Measurements from ENCODE around the gene TRMT1. TPM values are rescaled to one million over a fixed set of nuclear protein-coding genes. Genes with fewer than 3 reads are reported as not detected.

TRMT1 gene
- total and polyA plus RNA-seq, 2 of the 8 experiments (the other 6 are each of a cell fraction or from before 2014, with no cell fraction given): 77.4 to 99.3 TPM

DNA sequence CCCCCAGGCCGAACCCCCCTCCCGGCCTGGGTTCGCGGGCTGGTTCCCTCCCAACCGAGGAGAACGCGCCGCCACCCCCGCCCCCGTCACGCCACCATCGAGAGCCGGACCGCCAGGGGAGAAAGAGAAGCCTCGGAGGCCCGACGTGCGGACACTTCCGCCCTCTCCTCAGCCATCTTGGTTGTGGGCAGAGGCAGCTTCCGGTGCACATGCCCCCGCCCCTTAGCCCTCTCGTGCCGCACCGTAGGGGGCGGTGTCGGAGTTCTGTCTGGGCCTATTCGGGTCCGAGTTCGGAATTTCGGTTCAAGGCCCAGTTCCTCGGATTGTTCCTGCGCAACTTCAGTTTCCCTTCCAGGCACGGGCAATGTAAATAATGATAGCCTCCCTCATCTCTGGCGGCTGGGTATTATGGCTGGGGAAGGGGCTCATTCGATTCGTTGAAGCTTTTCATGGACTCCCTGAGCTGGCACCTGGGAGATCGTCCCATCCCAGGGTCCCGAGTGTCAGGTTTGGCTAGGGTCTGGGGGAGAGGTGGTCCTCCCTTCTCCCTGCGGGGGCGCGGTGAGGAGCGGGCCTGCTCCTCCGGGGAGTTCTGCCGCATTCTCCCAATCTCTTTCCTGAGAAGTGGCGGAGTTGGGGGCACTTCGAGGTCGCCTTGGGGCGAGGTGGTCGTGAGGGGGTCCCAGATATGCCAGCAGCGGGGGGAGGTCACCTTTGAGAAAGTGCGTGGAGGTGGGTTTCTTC is 33.8 kb upstream of the TRMT1 start, which contains the start of the genes IER2 and STX10 (continued):
- TF ChIP-seq KDM1A (IDR thresholded peaks at IDR 0.05; ENCODE audit: borderline replicate concordance, low read length) (no peak), CBX8 (IDR thresholded peaks at IDR 0.05; ENCODE audit: borderline replicate concordance, low read depth, low read length) (no peak), CEBPB (IDR thresholded peaks at IDR 0.05; ENCODE audit: low read depth, low read length) (no peak), ATF2 (IDR thresholded peaks at IDR 0.05; ENCODE audit: low read length) (no peak), RFX5 (IDR thresholded peaks at IDR 0.05; ENCODE audit: borderline replicate concordance, low read depth, low read length) (no peak), TEAD4 (IDR thresholded peaks at IDR 0.05; ENCODE audit: low read depth, low read length) (no peak; the same call in 1 of the 2 replicates), SP2 (IDR thresholded peaks at IDR 0.05; ENCODE audit: low read length) (peak; percentile 56; the same call in 1 of the 2 replicates)
- TF ChIP-seq, protein P1, sequence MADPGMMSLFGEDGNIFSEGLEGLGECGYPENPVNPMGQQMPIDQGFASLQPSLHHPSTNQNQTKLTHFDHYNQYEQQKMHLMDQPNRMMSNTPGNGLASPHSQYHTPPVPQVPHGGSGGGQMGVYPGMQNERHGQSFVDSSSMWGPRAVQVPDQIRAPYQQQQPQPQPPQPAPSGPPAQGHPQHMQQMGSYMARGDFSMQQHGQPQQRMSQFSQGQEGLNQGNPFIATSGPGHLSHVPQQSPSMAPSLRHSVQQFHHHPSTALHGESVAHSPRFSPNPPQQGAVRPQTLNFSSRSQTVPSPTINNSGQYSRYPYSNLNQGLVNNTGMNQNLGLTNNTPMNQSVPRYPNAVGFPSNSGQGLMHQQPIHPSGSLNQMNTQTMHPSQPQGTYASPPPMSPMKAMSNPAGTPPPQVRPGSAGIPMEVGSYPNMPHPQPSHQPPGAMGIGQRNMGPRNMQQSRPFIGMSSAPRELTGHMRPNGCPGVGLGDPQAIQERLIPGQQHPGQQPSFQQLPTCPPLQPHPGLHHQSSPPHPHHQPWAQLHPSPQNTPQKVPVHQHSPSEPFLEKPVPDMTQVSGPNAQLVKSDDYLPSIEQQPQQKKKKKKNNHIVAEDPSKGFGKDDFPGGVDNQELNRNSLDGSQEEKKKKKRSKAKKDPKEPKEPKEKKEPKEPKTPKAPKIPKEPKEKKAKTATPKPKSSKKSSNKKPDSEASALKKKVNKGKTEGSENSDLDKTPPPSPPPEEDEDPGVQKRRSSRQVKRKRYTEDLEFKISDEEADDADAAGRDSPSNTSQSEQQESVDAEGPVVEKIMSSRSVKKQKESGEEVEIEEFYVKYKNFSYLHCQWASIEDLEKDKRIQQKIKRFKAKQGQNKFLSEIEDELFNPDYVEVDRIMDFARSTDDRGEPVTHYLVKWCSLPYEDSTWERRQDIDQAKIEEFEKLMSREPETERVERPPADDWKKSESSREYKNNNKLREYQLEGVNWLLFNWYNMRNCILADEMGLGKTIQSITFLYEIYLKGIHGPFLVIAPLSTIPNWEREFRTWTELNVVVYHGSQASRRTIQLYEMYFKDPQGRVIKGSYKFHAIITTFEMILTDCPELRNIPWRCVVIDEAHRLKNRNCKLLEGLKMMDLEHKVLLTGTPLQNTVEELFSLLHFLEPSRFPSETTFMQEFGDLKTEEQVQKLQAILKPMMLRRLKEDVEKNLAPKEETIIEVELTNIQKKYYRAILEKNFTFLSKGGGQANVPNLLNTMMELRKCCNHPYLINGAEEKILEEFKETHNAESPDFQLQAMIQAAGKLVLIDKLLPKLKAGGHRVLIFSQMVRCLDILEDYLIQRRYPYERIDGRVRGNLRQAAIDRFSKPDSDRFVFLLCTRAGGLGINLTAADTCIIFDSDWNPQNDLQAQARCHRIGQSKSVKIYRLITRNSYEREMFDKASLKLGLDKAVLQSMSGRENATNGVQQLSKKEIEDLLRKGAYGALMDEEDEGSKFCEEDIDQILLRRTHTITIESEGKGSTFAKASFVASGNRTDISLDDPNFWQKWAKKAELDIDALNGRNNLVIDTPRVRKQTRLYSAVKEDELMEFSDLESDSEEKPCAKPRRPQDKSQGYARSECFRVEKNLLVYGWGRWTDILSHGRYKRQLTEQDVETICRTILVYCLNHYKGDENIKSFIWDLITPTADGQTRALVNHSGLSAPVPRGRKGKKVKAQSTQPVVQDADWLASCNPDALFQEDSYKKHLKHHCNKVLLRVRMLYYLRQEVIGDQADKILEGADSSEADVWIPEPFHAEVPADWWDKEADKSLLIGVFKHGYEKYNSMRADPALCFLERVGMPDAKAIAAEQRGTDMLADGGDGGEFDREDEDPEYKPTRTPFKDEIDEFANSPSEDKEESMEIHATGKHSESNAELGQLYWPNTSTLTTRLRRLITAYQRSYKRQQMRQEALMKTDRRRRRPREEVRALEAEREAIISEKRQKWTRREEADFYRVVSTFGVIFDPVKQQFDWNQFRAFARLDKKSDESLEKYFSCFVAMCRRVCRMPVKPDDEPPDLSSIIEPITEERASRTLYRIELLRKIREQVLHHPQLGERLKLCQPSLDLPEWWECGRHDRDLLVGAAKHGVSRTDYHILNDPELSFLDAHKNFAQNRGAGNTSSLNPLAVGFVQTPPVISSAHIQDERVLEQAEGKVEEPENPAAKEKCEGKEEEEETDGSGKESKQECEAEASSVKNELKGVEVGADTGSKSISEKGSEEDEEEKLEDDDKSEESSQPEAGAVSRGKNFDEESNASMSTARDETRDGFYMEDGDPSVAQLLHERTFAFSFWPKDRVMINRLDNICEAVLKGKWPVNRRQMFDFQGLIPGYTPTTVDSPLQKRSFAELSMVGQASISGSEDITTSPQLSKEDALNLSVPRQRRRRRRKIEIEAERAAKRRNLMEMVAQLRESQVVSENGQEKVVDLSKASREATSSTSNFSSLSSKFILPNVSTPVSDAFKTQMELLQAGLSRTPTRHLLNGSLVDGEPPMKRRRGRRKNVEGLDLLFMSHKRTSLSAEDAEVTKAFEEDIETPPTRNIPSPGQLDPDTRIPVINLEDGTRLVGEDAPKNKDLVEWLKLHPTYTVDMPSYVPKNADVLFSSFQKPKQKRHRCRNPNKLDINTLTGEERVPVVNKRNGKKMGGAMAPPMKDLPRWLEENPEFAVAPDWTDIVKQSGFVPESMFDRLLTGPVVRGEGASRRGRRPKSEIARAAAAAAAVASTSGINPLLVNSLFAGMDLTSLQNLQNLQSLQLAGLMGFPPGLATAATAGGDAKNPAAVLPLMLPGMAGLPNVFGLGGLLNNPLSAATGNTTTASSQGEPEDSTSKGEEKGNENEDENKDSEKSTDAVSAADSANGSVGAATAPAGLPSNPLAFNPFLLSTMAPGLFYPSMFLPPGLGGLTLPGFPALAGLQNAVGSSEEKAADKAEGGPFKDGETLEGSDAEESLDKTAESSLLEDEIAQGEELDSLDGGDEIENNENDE (IDR thresholded peaks at IDR 0.05; ENCODE audit: insufficient replicate concordance, low read length): no peak

All from H1 (cell line).